Stomach (tissue), 9 donors: Measurements from ENCODE around the gene GRIK1. TPM values are rescaled to one million over a fixed set of nuclear protein-coding genes. Genes with fewer than 3 reads are reported as not detected.

Experiments used
- DNase-seq, 2 donors: peaks; one replicate each; pipeline versions ENCODE4 v3.0.0 to v3.0.0-alpha.2; 2013 to 2019
- H3K27ac ChIP-seq, 5 donors: fragments of 200-600 bp in 4 of 5; sonication (generic) in 4 of 5; one replicate each; pipeline ENCODE4 v1.5.1; 2013 to 2019; ENCODE audit warnings: mild to moderate bottlenecking in 1 of 5, moderate library complexity in 1 of 5
- H3K27me3 ChIP-seq, 3 donors: fragments of 200-600 bp; sonication (generic); one replicate each; pipeline ENCODE4 v1.5.1; 2017 to 2019; ENCODE audit warnings: mixed run types in 1 of 3
- H3K36me3 ChIP-seq, 4 donors: fragments of 200-600 bp; sonication (generic); 1 replicate in 3 of 4; 2 replicates in 1 of 4; pipeline ENCODE4 v1.5.1; 2016 to 2019
- H3K4me1 ChIP-seq, 4 donors: fragments of 200-600 bp; sonication (generic); one replicate each; pipeline ENCODE4 v1.5.1; 2016 to 2019
- H3K4me3 ChIP-seq, 4 donors: fragments of 200-600 bp; sonication (generic) in 3 of 4; one replicate each; pipeline ENCODE4 v1.5.1; 2016 to 2019; ENCODE audit warnings: mild to moderate bottlenecking in 1 of 4
- H3K9me3 ChIP-seq, 4 donors: fragments of 200-600 bp; sonication (generic); one replicate each; pipeline ENCODE4 v1.5.1; 2016 to 2019
- EP300 ChIP-seq: sonication (generic); formaldehyde crosslinking; IDR thresholded peaks from one replicate; pipeline ENCODE4 v1.6.1; 2017; ENCODE audit warnings: antibody characterized with exemption
- POLR2A ChIP-seq, 4 donors: fragments of 450-650 bp; IDR thresholded peaks; one replicate each; pipeline ENCODE4 v1.6.1; 2016; ENCODE audit warnings: antibody characterized with exemption in 4 of 4, control low read depth in 2 of 4, mild to moderate bottlenecking in 1 of 4, moderate library complexity in 1 of 4
- POLR2AphosphoS5 ChIP-seq, 3 donors: sonication (generic); formaldehyde crosslinking; IDR thresholded peaks; one replicate each; pipeline ENCODE4 v1.6.1; 2016; ENCODE audit warnings: antibody characterized with exemption in 3 of 3
- WGBS, 5 donors: extraction: QIAGEN DNeasy Blood & Tissue Kit in 3 of 5; methylation state at CpG; one replicate each; pipeline versions ENCODE4 v1.1.5 to v1.1.7; 2013 to 2018; 5-methylcytosine and 5-hydroxymethylcytosine counted together
- intact Hi-C: fragments of 100-400 bp; cut with DNase I; formaldehyde crosslinking; loops from one replicate; pipeline ENCODE4 v1.15.1; 2023; ENCODE audit warnings: low total_unique reads
- polyA plus RNA-seq, 3 donors: library from polyadenylated mRNA; stranded (reverse); fragments of 200-250 nt; gene quantifications; one replicate each; pipeline ENCODE4 v1.2.3, GENCODE V29; 2013
- total RNA-seq, 5 donors: library from RNA; depleted of rRNA; stranded (reverse); fragments of >200 nt; gene quantifications; one replicate each; pipeline versions ENCODE4 v1.1.0 to v1.2.3, GENCODE V29; 2014 to 2016
- TF ChIP-seq, protein P1 (sequence below), 7 experiments: fragments of 450-650 bp in 4 of 7; fragments of 200-600 bp in 3 of 7; sonication (generic) in 3 of 7; IDR thresholded peaks; one replicate each; pipeline ENCODE4 v1.5.1; 2016 to 2019; ENCODE audit warnings: antibody characterized with exemption in 7 of 7, control low read depth in 2 of 7, mild to moderate bottlenecking in 1 of 7
- donor health status: healthy with polysubstance abuse.
- donor health status: Bipolar disorder and iron deficiency.
- donor health status: healthy.

Gene GRIK1
- total and polyA plus RNA-seq, 8 donors = 0.06 to 1.5 (median 0.66) TPM; not detected in 4

- intact Hi-C loops = no loop called here
- H3K9me3 ChIP-seq = peaks cover 0 to 4% (median 0%) of the 10 kb centered on the region in 4 donors
- H3K4me1 ChIP-seq = no peaks in the 10 kb centered on the region
- WGBS, 5 donors = 80 to 88% (median 85%) methylated on average over 6 of the region's 6 CpGs
- H3K36me3 ChIP-seq = no peaks in the 10 kb centered on the region
- no peak overlapping the region for H3K27ac ChIP-seq
- H3K27me3 ChIP-seq = no peaks in the 10 kb centered on the region
- H3K4me3 ChIP-seq = no peak overlapping the region
- TF ChIP-seq POLR2A (IDR thresholded peaks at IDR 0.05) = no peak
- DNase-seq = no peak
Measured at GRCh38 chr21:29650523-29651022, 289.2 kb downstream of the GRIK1 start.

DNA sequence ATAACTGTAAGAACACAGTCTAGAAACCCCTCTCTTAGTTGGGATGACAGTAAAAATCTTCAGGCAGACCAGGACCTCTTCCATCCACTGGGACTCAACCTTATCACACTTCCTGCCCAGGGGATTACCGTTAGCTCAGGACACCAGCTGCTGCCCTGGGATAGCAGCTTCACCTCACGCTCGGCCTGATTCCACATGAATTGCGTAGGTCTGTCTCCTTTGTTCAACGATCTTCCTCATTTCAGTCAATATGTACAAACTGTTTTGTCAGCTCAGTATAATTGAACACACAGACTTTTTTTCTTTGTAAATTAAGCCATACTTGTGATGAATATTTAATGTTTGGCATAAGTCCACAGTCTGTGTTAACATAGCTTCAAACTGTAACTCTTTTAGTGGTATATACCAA, 290.4 kb downstream of the GRIK1 start:
- TF ChIP-seq POLR2AphosphoS5 (IDR thresholded peaks at IDR 0.05) = no peak
- TF ChIP-seq, protein P1, sequence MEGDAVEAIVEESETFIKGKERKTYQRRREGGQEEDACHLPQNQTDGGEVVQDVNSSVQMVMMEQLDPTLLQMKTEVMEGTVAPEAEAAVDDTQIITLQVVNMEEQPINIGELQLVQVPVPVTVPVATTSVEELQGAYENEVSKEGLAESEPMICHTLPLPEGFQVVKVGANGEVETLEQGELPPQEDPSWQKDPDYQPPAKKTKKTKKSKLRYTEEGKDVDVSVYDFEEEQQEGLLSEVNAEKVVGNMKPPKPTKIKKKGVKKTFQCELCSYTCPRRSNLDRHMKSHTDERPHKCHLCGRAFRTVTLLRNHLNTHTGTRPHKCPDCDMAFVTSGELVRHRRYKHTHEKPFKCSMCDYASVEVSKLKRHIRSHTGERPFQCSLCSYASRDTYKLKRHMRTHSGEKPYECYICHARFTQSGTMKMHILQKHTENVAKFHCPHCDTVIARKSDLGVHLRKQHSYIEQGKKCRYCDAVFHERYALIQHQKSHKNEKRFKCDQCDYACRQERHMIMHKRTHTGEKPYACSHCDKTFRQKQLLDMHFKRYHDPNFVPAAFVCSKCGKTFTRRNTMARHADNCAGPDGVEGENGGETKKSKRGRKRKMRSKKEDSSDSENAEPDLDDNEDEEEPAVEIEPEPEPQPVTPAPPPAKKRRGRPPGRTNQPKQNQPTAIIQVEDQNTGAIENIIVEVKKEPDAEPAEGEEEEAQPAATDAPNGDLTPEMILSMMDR (IDR thresholded peaks at IDR 0.05) = no peak
- Histone ChIP-seq H3K27me3 (no peaks in the 10 kb centered on the region), H3K36me3 (no peaks in the 10 kb centered on the region), H3K4me3 (no peak overlapping the region), H3K27ac (no peak overlapping the region), H3K9me3 (peaks cover 0 to 4% (median 0%) of the 10 kb centered on the region in 4 donors), H3K4me1 (no peaks in the 10 kb centered on the region)
- peak in 1 of 2 donors; percentile 14 for DNase-seq
- WGBS, 5 donors = 53 to 70% (median 63%) methylated on average over 5 of the region's 5 CpGs
- intact Hi-C loops = no loop called here

DNA sequence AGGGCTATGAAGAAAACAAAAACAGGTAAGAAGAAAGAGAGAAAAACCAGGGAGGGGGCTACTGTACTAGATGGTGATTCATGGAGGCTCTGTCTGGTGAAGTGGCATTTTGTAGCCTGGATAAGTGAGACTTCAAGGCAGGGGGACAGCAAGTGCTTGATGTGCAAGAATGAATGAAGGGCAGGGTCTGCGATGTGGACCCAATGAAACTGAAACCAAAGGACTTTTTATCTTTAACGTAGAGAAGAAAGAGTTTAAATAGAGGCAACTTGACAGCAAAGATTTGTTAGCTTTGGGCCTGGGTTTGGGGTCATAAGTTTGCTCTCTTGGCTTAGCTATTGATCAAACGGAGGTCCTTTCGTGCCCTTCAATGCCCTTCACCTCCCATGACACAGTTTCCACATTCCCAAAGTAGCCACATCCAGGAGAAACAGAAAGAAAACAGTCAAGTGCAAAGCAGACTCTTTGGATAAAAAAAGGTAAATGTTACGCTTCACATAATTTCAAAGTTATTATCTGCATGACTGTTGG, 291.0 kb downstream of the GRIK1 start:
- DNase-seq = no peak
- intact Hi-C loops = no loop called here
- WGBS, 5 donors = 44 to 55% (median 54%) methylated on average over 5 of the region's 5 CpGs

GRCh38 chr21:29647353-29647781, 292.4 kb downstream of the GRIK1 start:
- H3K36me3 ChIP-seq = no peaks in the 10 kb centered on the region
- intact Hi-C loops = no loop called here
- DNase-seq = peak in 1 of 2 donors; percentile 28
- peaks cover 0 to 4% (median 0%) of the 10 kb centered on the region in 4 donors for H3K9me3 ChIP-seq
- H3K4me3 ChIP-seq = no peak overlapping the region
- no peaks in the 10 kb centered on the region for H3K4me1 ChIP-seq
- H3K27ac ChIP-seq = no peak overlapping the region
- no peaks in the 10 kb centered on the region for H3K27me3 ChIP-seq
- TF ChIP-seq, protein P1 (IDR thresholded peaks at IDR 0.05) = no peak
- no peak for TF ChIP-seq EP300
- no peak for TF ChIP-seq POLR2A (IDR thresholded peaks at IDR 0.05)
- TF ChIP-seq POLR2AphosphoS5 (IDR thresholded peaks at IDR 0.05) = no peak
- WGBS, 5 donors = 44 to 67% (median 54%) methylated on average over 5 of the region's 5 CpGs

More for the DNA sequence above, 291.0 kb downstream of the GRIK1 start:
- Histone ChIP-seq H3K9me3 (peaks cover 0 to 4% (median 0%) of the 10 kb centered on the region in 4 donors), H3K4me3 (no peak overlapping the region), H3K36me3 (no peaks in the 10 kb centered on the region), H3K27me3 (no peaks in the 10 kb centered on the region), H3K27ac (no peak overlapping the region), H3K4me1 (no peaks in the 10 kb centered on the region)
- TF ChIP-seq, protein P1 (IDR thresholded peaks at IDR 0.05) = no peak
